Thyroid gland (tissue), 4 donors: ENCODE results near the gene SF1.

Source experiments
- POLR2A ChIP-seq, 2 donors: fragments of 450-650 bp; IDR thresholded peaks; one replicate each; pipeline ENCODE4 v1.6.1; 2017; ENCODE audit warnings: antibody characterized with exemption in 2 of 2, mild to moderate bottlenecking in 2 of 2, moderate library complexity in 1 of 2
- TF ChIP-seq, protein P1 (sequence below), 6 experiments: fragments of 200-600 bp in 3 of 6; fragments of 450-650 bp in 3 of 6; sonication (generic) in 3 of 6; IDR thresholded peaks; one replicate each; pipeline ENCODE4 v1.5.1; 2016 to 2019; ENCODE audit warnings: antibody characterized with exemption in 6 of 6, mild to moderate bottlenecking in 2 of 6, inconsistent platforms in 1 of 6, moderate library complexity in 1 of 6

DNA sequence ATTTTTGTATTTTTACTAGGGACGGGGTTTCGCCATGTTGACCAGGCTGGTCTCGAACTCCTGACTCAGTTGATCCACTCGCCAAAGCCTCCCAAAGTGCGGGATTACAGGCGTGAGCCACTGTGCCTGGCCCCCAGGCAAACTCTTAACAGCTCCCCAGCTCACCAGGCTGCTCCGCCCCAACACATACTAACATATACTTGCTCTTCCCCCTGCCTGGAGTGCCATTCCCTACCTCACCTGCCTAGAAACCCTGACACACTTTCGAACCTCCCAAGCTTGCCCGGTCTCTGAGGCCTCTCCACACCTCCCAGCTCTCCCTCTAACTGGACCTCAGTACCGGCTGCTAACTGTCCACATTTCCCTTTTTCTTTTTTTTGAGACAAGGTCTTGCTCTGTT is 16.2 kb upstream of the SF1 start:
- TF ChIP-seq, protein P1, sequence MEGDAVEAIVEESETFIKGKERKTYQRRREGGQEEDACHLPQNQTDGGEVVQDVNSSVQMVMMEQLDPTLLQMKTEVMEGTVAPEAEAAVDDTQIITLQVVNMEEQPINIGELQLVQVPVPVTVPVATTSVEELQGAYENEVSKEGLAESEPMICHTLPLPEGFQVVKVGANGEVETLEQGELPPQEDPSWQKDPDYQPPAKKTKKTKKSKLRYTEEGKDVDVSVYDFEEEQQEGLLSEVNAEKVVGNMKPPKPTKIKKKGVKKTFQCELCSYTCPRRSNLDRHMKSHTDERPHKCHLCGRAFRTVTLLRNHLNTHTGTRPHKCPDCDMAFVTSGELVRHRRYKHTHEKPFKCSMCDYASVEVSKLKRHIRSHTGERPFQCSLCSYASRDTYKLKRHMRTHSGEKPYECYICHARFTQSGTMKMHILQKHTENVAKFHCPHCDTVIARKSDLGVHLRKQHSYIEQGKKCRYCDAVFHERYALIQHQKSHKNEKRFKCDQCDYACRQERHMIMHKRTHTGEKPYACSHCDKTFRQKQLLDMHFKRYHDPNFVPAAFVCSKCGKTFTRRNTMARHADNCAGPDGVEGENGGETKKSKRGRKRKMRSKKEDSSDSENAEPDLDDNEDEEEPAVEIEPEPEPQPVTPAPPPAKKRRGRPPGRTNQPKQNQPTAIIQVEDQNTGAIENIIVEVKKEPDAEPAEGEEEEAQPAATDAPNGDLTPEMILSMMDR (IDR thresholded peaks at IDR 0.05), result no peak
- no peak for TF ChIP-seq POLR2A (IDR thresholded peaks at IDR 0.05)
